Measurements from ENCODE around the gene NCKAP5.
A peak's percentile ranks its signal among the peaks of the same experiment; 100 is the strongest.

NCKAP5 gene

DNA sequence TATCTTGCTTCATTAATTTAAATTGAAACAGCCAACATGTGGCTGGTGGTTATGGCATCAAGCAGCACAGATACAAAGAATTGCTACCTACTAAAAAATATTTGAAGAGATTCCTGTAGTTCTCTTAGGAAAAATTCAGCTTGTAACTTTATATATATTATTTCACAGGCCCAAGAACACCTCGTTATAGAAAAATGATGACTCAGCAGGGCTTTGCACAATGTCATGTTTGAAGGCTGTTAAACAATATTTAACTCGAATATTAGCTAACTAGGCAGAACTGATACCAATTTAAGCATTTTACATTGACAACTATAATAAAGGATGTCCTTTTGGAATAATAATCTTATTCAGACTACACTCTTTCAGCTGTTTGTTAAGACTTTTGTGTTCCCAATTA is 795.9 kb downstream of the NCKAP5 start:
- no peak for DNase-seq

DNA sequence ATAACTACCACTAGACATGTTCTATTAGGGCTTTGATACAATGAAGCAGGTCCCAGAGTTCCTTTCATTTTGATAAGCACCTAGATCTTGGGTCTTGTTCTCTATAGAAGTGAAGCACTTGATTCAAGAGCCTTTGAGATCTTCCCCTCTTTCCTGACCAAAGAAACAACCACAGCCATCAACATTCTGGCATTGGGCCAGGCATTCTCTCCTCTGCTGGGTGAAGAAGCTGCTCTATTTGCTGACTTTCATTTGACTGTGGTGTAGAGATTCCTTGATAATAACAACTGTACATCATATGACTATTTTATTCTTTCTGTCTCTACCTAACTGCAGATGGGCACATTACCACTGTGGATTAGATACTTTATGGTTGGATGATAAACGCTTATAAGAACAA is 801.7 kb downstream of the NCKAP5 start:
- no peak for DNase-seq

DNA sequence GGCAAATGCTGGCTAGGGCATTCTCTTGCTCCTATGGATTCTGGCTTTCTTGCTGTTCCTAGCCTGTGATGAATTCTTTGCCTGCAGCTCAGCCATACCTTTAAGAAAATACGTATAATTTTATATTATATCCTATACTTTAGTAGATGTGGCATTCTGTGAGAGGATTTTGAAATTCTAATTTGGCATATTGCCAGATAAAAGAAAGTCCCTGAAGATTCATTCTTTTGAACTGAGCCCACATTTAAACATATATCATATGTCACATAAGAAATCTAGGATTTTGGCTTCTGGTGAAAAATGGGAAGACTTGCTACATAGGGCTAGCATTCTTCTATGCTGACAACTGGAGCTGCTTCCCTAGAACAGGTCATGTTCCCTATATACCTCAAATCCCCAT is 806.8 kb downstream of the NCKAP5 start:
- DNase-seq = no peak

DNA sequence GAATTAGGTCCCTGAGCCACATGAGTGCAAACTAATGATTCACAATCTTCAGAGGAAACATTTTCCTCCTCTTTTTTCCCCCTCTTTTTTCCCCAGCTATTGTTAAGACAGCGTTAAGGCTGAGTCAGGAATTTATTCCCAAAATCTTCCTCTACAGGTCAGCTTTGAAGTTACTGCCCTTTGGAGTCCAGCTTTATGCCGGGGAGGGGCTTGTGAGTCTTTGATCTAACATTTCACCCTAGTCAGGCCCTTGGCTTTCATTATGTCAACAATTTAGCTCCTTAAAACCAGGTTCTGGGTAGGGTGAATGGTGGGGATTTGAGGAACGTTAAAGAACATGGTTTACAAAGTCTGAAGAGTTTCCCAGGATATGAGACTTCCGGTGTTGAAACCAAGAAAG is 807.3 kb downstream of the NCKAP5 start:
- no peak for DNase-seq

DNA sequence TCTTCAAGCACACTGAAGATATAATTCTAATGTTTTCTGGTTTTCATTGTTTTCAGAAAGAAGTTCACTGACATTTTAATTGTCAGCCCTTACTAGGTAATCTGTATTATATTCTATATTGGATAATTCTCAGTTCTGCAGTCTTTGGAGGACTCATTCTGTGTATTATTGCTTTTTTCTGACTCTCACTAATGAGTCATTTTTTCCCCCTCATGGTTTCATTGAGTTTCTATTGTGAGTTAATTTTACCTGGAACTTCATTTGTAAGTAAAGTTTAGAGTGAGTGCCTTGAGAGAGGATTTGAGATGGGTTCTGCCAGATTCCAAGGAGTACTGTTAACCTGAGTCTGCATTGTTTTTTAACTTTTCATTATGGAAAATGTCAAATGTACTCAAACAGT is 807.9 kb downstream of the NCKAP5 start:
- DNase-seq = no peak

DNA sequence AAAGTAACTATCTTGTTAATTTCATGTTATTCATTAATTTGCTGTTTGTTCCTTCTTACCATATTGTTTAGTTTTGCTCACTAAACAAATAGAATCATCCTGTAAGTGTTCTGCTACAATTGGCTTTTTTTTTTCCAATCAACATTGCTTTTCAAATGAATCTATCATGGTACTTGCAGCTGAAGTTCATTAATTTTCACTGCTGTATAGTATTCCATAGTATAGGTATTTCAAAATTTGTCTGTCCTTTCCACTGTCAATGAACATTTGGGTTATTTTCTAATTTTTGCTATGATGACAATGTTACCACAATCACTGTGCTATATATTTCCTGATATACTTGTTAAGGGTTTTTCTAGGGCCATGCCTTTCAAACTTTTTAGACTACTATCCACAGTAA is 809.3 kb downstream of the NCKAP5 start:
- no peak for DNase-seq

DNA sequence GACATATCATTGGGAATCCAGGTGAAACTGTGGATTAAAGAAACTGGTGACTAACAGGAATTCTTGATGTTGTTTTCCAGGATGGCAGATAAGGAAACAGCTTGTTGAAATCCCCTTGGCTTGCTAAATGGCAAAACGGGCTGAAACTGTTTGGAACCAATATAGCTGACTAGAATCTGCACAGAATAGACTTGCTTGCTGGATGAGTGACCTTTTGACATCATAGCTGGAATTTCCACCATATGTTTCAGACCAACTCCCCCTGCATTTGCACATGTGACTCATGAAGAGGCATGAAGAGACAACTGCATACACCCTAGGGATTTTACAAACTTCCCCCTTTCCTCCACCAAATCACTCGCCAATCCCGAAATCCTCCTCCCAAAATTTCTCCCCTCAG is 810.6 kb downstream of the NCKAP5 start:
- no peak for DNase-seq

DNA sequence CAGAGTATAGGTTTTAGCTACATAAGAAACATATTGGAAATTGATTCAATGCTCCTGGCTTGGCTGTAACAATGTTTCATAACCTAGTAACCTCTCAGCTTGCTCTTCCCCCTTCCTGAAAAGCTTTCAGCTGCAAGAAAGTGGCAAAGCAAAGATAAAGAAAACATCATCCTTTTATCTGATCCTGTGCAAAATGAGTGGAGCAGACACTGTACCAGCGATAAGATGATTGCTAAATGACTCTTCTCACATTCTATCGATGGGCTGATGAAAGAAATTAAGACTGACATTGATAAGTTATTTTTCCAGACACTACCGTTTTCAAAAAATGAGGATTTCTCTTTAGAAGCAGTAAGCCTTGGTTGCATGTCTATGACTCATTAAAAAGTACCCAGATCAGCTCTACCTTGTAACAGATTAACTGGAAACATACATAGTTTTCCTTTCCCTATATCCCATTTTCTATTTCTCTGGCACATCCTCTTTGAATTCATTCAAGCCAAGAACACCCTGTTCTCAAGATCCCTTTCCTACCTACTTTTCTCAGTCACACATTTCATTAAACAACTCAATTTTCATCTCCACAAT is 811.2 kb downstream of the NCKAP5 start:
- DNase-seq = no peak

DNA sequence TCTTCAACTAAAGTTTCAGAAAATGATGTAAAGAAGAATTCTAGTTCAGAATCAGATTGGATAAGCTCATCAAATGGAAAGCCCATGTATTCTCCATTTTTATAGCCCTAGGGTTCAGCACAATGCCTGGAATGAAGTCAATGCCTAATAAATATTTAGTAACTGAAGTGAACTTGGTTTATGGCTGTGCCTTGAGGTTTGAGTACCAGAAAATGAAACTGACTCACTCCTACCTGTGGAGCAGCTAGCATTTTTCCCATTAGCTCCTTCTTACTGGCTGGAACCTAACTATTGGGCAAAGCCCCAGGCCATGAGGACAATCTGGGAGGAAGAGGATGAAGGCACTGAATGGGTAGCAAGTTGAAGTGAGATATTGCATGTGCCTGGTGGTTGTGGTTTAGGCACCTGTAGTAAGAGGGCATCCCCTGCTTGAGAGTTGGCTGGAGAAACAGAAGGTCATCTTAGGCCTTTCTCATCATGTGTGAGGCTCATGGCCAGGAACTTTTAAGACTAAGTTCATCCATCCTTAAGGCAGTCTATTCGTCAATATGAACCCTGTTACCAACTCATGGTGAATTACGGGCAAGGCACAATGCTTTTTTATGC is 813.3 kb downstream of the NCKAP5 start:
- DNase-seq = no peak

DNA sequence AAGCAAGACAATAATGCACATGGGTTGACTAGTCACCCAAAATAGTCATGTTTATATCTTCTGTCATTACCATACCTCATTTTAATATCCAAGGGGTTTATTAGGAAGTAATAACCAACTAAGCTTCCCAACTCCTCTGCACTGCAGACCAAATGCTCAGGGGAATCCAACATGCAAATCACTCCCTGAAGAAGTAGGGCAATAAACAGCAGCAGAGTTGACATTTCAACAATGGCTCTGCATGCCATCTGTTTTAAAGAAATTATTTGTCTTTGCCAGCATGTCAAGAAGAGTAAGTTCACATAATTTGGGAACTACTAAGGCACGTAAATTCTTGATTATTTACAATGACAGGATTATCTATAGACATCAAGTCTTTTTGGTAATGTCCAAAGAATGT is 813.9 kb downstream of the NCKAP5 start:
- DNase-seq = no peak

DNA sequence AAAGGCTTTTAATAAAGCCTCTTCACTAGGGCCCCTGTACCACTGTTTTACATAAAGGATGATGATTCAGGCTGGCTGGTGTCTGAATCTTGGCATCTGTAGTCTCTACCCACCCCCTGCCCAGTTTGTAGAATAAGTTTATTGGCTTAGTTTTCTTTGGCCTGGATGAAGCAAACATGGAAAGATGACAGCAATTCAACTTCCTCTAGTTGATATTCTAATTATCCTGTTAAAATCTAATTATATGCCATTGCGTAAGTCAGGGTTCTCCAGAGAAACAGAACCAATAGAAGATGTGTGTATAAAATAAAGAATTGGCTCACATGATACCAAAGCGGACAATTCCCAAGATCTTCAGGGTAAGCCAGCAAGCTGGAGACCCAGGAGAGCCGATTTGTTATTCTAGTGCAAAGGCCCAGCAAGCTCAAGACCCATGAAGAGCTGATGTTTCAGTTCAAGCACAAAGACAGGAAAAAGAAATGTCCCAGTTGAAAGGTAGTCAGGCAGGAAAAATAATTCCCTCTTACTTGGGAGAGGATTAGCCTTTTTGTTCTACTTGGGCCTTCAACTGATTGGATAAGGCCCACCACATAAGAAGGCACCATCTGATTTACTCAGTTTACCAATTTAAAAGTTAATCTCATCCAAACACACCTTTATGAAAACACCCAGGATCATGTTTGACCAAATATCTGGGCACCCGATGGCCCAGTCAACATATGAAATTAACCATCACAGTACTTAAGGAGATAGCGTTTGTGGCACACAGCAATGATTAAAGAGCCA is 815.6 kb downstream of the NCKAP5 start:
- DNase-seq = no peak

DNA sequence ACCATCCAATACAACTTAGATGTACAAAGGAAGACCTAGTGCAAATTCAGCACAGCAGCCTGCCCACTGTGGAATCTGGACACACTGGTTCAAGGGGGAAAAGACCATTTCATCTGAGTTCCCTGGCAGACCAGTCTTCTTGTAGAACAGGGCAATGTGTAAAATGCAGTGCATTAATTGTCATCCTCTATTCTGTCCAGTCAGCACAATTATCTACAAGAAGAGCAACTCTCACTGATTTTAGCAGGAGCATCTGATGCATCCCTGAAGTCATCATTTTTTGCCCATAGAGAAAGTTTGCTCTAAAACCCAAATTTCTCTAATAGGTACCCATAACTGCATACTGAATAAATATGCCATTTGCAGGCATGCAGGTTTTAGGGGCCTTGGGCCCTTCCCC is 816.4 kb downstream of the NCKAP5 start:
- no peak for DNase-seq

DNA sequence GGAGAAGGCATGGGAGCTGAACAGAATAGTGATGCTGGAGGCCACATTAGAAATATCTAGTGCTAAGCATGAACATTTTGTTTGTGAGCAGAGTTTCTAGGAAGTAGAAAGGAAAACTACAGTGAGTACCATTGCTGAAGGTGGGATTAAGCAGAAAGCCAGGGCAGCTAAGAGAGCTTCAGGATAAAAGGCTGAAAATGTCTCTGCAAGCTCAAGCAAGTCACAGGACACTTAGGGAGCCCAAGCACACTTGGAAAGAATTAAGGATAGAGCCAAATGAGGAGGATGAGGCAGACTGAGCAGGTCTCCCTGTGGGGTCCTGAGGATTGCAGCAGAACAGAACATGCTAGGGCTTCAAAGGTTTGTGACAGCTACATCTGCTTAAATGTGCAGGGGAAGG is 817.7 kb downstream of the NCKAP5 start:
- no peak for DNase-seq

DNA sequence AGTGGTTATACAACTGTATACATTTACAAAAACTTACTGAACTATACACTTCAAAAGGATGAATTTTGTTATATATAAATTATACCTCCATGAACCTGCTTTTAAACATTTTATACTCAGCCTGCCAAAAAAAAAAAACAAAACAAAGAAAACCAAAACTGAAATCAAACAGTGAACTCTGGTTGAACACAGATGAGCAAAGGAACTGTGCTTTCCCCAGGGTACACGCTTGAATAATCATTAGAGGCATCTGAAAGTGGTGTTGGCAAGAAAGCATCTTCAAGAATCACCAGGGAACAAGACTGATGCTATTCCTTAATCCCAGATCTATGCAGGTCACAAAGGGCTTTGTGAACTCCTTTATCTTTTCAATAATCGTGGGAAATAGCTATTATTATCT is 821.2 kb downstream of the NCKAP5 start:
- DNase-seq = no peak

DNA sequence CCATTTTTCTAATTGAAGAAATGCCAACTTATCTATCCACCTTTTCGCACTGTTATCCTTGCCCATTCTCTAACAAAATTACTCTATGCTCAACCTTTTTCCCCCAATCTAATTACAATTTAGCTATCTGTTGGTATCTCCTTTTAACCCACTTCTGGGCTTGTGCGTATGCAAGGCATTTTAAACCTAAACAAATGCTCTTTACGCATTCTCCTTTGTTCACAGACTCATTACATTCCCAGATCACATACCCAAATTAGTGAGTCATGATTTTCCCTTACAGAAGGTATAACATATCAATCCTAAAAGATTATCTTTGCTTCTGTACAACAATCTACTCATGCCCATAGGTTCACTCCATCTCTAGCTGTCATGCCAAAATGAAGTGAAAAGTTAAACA is 826.5 kb downstream of the NCKAP5 start:
- DNase-seq = no peak

DNA sequence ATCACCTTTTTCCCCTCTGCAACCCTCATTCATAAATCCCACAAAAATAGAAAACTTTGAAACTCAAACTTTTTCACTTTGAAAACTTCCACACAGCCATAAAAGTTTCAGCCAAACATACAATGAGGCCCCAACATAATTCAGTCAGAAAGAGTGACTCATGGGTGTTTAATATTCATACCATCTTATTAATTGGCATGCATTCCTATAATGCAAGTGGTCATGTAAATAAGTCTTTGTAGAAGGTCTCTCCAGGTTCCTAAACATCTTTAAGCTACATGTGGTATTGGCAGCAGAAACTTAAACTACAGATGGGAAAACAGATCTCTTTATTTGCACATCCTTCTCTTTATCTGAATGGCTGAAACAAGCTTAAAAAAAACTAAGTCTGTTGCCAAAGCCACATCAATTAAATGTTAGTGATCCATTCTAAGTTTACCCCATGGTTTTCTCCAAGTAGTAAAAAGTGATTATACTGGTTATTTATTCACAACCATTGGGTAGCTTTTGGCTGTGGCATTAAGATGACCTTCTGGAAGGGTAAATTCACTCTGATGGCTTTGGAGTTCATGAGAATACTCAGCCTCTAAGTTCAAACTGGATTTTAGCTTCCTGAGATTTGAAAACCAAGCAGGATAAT is 828.1 kb downstream of the NCKAP5 start:
- no peak for DNase-seq

DNA sequence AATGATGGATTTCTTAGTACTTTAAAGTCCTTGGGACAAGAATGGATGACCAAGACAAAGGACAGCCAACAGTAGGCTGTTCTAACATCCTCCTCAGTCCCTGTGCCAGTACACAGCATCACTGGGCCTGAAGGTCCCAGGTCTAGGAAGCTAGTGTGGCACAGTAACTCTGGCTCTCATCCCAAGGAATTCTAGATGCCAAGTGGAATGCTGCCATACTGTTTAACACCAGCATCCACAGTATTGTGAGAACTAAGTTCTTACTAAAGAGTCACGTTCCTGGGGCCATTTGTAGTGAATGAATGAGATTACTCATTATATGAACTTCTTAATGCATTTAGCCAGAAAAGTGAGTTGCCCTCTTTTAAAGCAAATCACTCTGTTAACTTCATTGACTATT is 830.0 kb downstream of the NCKAP5 start:
- no peak for DNase-seq

DNA sequence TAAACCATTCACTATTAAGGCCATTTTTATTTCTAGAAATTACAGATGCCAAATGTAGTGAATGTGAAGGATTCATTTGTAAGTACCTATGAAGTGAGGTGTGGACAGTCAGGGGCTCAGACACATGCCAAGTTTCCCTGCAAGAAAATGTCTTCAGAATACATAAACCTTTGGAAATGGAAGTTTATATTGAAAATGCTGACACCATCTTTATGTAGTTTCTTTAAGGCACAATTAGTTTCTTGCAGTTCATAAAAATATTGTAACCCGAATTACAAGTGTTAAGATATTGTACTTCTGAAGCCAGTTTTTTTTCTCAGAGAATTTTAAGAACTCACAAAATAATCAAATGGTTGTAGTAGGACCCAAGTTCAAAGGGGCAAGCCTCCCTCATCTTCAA is 832.2 kb downstream of the NCKAP5 start:
- DNase-seq = no peak

DNA sequence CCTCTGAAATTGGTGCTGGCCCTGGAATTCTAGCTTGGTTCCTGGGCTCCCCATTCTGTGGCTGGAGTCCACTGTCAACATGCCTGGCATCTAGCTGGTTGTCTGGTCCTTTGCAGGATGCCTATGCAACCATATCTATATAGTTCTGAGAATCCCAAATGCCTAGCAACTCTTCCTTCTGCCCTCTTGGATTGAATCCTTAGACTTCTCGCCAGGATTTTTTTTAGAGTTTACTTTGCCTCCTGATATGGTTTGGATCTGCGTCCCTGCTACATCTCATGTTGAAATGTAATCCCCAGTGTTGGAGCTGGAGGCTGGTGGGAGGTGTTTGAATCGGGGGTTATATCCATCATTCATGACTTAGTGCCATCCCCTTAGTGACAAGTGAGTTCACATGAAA is 833.3 kb downstream of the NCKAP5 start:
- no peak for DNase-seq

DNA sequence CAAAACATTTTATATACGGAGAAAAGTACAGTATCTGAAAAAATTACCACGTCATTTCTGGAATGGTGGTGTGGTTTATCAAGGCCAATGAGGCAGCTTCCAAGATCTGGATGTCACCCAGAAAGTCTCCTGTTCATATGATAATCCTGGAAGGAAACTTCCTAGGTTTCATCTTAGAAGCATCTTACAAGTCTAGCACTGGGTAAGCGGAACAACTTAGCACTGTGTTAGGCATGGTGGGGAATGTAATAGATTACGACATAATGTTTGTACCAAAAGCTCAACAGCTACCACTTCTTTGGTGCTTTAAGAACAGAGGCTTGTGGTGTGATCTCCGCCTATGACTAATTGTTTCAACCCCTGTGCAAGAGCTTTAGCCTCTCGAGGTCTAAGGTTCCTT is 835.2 kb downstream of the NCKAP5 start:
- no peak for DNase-seq

DNA sequence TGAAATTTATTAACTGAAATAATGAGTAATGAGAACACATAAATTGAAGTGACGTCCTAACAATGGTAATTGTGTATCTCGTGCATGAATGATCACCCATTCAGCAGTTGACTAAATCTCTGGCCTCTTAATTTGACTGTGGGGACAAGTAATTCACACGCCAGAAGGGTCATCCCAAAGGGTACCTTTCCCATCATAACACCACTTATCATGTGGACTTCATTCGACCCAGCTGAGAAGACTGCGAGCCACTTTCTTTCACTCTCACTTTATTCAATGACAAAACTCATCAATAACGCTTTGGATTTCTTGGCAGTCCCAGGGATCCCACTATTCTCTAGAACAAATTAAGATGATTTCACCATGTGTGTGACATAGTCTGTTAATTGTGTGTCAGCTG is 835.6 kb downstream of the NCKAP5 start:
- DNase-seq = no peak

DNA sequence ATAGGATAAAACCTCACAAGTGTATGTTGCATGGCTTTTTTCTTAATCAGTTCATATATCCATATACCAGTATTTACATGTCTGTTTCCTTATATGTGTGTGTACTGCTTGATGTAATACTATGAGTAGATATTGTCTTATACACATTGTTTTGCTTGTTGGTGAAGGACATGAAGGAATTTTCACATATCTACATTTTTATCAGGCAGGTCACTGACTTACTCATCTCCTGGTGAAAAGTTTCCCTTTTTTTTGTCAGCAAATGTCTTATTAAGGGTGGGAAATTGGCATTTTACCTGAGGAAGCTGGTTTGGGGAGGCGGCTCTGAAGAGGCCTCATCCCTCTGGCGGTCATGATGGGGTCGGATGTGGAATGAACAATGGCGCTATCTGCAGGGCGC is 836.8 kb downstream of the NCKAP5 start:
- no peak for DNase-seq

DNA sequence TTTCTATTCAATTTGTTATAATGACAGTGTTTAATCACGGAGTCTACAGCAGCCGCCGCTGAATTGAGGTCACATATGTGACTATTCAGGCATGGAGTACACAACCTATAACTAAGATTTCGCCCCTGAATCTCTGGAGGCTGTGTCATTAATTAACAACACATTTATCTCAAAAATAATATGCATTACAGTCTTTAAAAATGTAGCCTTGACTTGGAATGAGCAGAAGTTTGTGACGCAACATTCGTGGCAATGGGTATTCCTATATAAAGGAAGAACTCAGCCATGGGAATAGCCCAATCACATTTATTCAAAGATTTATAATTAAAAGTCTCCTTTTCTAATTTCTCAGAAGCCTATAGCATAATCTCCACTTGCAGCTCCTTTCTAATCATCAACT is 837.7 kb downstream of the NCKAP5 start:
- no peak for DNase-seq

DNA sequence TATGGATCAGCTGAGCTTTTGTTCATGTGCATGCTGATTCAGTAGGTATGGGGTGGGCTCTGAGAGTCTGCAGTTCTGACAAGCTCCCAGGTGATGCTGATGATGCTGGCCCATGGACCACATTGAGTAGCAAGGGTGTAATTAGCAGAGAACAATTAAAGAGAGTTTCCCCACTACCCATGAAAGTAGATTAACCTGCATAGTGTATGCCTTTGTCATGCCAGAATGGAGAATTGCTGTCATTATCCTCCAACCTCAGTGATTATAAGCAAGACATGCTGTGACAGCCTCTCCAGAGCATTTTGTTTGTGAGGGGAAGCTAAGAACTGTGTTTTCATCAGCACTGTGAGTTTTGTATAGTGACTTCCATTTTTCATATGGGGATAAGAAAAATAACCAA is 838.7 kb downstream of the NCKAP5 start:
- peak in 1 of 2 experiments; percentile 3 for DNase-seq
